Measurements from ENCODE around the gene ZNF678. TPM values are rescaled to one million over a fixed set of nuclear protein-coding genes. Genes with fewer than 3 reads are reported as not detected.

ZNF678 gene
- total RNA-seq, 1 donor from 2014 or later: 21.7 TPM

DNA sequence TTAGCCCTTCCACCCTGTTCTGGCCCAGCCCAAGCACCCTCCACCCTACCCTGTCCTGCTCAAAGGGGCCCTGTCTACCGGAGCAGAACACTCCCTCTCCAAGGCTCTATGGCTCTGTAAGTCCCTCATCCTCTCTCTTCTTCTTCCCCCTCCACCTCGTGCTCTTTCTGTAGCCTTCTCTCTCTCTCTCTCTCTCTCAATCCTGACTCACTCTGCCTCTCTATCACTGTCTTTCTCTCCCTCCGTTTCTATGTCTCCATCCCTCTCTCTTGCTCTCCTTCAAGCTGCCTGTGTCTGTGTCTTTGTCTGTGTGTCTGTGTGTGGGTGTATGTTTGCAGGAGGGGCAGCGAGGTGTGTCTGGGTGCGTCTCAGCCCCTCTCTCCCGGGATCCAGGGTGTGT lies 1.3 kb upstream of the ZNF678 start:
- H3K4me1 Mint-ChIP-seq (ENCODE audit: unreplicated experiment): peaks cover 13% of the 10 kb centered on the region
- no peak for DNase-seq (ENCODE audit: extremely low spot score, unreplicated experiment)
- H3K9me3 Mint-ChIP-seq: no peaks in the 10 kb centered on the region
- peak overlapping the region; percentile 18 for H3K4me3 Mint-ChIP-seq
- TF ChIP-seq, protein P1, sequence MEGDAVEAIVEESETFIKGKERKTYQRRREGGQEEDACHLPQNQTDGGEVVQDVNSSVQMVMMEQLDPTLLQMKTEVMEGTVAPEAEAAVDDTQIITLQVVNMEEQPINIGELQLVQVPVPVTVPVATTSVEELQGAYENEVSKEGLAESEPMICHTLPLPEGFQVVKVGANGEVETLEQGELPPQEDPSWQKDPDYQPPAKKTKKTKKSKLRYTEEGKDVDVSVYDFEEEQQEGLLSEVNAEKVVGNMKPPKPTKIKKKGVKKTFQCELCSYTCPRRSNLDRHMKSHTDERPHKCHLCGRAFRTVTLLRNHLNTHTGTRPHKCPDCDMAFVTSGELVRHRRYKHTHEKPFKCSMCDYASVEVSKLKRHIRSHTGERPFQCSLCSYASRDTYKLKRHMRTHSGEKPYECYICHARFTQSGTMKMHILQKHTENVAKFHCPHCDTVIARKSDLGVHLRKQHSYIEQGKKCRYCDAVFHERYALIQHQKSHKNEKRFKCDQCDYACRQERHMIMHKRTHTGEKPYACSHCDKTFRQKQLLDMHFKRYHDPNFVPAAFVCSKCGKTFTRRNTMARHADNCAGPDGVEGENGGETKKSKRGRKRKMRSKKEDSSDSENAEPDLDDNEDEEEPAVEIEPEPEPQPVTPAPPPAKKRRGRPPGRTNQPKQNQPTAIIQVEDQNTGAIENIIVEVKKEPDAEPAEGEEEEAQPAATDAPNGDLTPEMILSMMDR (conservative IDR thresholded peaks at IDR 0.05): no peak
- H3K27ac Mint-ChIP-seq: peak overlapping the region; percentile 35
- H3K27me3 Mint-ChIP-seq: no peaks in the 10 kb centered on the region
- H3K36me3 Mint-ChIP-seq: peaks cover 15% of the 10 kb centered on the region

DNA sequence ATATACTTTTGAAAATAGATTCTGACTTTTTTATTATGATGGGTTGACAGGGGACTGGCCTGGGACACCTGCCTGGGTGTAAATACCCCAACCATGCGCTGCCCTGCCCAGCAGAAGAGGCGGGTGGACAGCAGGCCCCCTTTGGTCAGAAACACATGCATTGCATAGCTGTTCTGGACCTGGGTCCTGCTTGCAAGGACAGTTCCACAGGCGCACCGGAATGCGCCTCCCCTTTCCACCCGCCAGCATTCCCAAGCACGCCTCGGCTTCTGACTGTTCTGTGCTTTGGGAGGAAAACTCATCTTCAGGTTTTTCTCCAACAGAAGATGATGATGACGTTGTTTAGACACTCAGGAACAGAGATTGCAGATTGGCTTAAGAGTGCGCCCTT lies 428 bp upstream of the ZNF678 start:
- peak overlapping the region; percentile 96 for H3K27ac Mint-ChIP-seq
- H3K27me3 Mint-ChIP-seq: no peaks in the 10 kb centered on the region
- no peaks in the 10 kb centered on the region for H3K9me3 Mint-ChIP-seq
- TF ChIP-seq, protein P1 (conservative IDR thresholded peaks at IDR 0.05): no peak
- peaks cover 15% of the 10 kb centered on the region for H3K36me3 Mint-ChIP-seq
- peaks cover 17% of the 10 kb centered on the region for H3K4me1 Mint-ChIP-seq (ENCODE audit: unreplicated experiment)
- H3K4me3 Mint-ChIP-seq: peak overlapping the region; percentile 94
- no peak for DNase-seq (ENCODE audit: extremely low spot score, unreplicated experiment)

- DNase-seq (ENCODE audit: extremely low spot score, unreplicated experiment): no peak
- Mint-ChIP-seq H3K27ac (no peak overlapping the region), H3K36me3 (peaks cover 37% of the 10 kb centered on the region), H3K4me1 (ENCODE audit: unreplicated experiment) (peaks cover 23% of the 10 kb centered on the region), H3K27me3 (no peaks in the 10 kb centered on the region), H3K4me3 (no peak overlapping the region), H3K9me3 (peaks cover 8% of the 10 kb centered on the region)
- TF ChIP-seq, protein P1 (conservative IDR thresholded peaks at IDR 0.05): no peak
Observed at GRCh38 chr1:227567256-227567655, 3.9 kb downstream of the ZNF678 start.

GRCh38 chr1:227568593-227568992 lies 5.2 kb downstream of the ZNF678 start:
- TF ChIP-seq, protein P1 (conservative IDR thresholded peaks at IDR 0.05): no peak
- peak overlapping the region; percentile 20 for H3K4me3 Mint-ChIP-seq
- H3K9me3 Mint-ChIP-seq: peaks cover 13% of the 10 kb centered on the region
- no peak for DNase-seq (ENCODE audit: extremely low spot score, unreplicated experiment)
- peak overlapping the region; percentile 32 for H3K27ac Mint-ChIP-seq
- peaks cover 39% of the 10 kb centered on the region for H3K36me3 Mint-ChIP-seq
- H3K4me1 Mint-ChIP-seq (ENCODE audit: unreplicated experiment): peaks cover 19% of the 10 kb centered on the region
- H3K27me3 Mint-ChIP-seq: no peaks in the 10 kb centered on the region

GRCh38 chr1:227572752-227573151 lies 9.4 kb downstream of the ZNF678 start:
- H3K9me3 Mint-ChIP-seq: peaks cover 39% of the 10 kb centered on the region
- H3K36me3 Mint-ChIP-seq: peaks cover 62% of the 10 kb centered on the region
- DNase-seq (ENCODE audit: extremely low spot score, unreplicated experiment): no peak
- peaks cover 8% of the 10 kb centered on the region for H3K4me1 Mint-ChIP-seq (ENCODE audit: unreplicated experiment)
- no peak overlapping the region for H3K4me3 Mint-ChIP-seq
- TF ChIP-seq, protein P1 (conservative IDR thresholded peaks at IDR 0.05): no peak
- no peaks in the 10 kb centered on the region for H3K27me3 Mint-ChIP-seq
- H3K27ac Mint-ChIP-seq: no peak overlapping the region

GRCh38 chr1:227574926-227575325 lies 11.6 kb downstream of the ZNF678 start:
- Mint-ChIP-seq H3K27ac (no peak overlapping the region), H3K36me3 (peaks cover 67% of the 10 kb centered on the region), H3K4me3 (no peak overlapping the region), H3K9me3 (peaks cover 48% of the 10 kb centered on the region), H3K27me3 (no peaks in the 10 kb centered on the region), H3K4me1 (ENCODE audit: unreplicated experiment) (no peaks in the 10 kb centered on the region)
- TF ChIP-seq, protein P1 (conservative IDR thresholded peaks at IDR 0.05): no peak
- no peak for DNase-seq (ENCODE audit: extremely low spot score, unreplicated experiment)
